GM12878 (cell line): ENCODE results near the gene C2CD4D. TPM values are rescaled to one million over a fixed set of nuclear protein-coding genes. Genes with fewer than 3 reads are reported as not detected.

Experiments
- ATAC-seq: fragments of 200-7000 bp; cut with Tn5 transposase; 3 replicates; pipeline ENCODE4 v1.9.1; 2020; ENCODE audit warnings: mild to moderate bottlenecking, moderate library complexity
- BruUV-seq: library from RNA; stranded (reverse); fragments of 400-500 nt; replicated peaks from 2 replicates; lab custom pipeline; 2021; lab: Mats Ljungman, UMichigan
- CTCF ChIA-PET: fragments of 300-600 bp; sonication (Branson Sonifier 250); formaldehyde crosslinking; extraction: SDS; loops from one replicate; lab custom pipeline; 2021; ENCODE audit warnings: inconsistent platforms; lab: Yijun Ruan, JAX
- POLR2A ChIA-PET: fragments of 350-600 bp; formaldehyde crosslinking; extraction: SDS; loops from one replicate; lab custom pipeline; 2021; ENCODE audit warnings: inconsistent platforms; lab: Charles Lee
- RAD21 ChIA-PET: fragments of 300-600 bp; sonication (Branson Sonifier 250); formaldehyde crosslinking; loops from one replicate; lab custom pipeline; 2023; ENCODE audit warnings: antibody characterized with exemption; ENCODE audit not compliant: unreplicated experiment; lab: Charles Lee
- SMC1A ChIA-PET: fragments of 300-600 bp; sonication (Branson Sonifier 250); formaldehyde crosslinking; loops from one replicate; lab custom pipeline; 2023; ENCODE audit not compliant: unreplicated experiment, uncharacterized antibody; lab: Charles Lee
- DNase-seq: peaks from one replicate; pipeline ENCODE4 v3.0.0-alpha.2; 2011; ENCODE audit warnings: low read depth, low spot score
- FAIRE-seq: peaks from 3 replicates; lab custom pipeline; 2011; peaks lifted over from hg19 to GRCh38; lab: Jason Lieb, UNC
- H2AFZ ChIP-seq: 2 replicates; pipeline ENCODE4 v1.6.0; 2011; ENCODE audit warnings: low read depth, low read length, control low read depth; ENCODE audit not compliant: control insufficient read depth
- H3K27ac ChIP-seq: 2 replicates; pipeline ENCODE4 v1.5.1; 2011; ENCODE audit warnings: control low read depth; ENCODE audit not compliant: control insufficient read depth, insufficient read depth
- H3K27me3 ChIP-seq, 2 experiments: replicated peaks in 1 of 2; 2 replicates each; pipeline versions ENCODE4 v1.6.0 to v1.6.1; 2011; ENCODE audit warnings: low read length in 1 of 2; ENCODE audit not compliant: control insufficient read depth in 2 of 2, insufficient read depth in 2 of 2
- H3K36me3 ChIP-seq, 2 experiments: 2 replicates each; pipeline ENCODE4 v1.5.1; 2011; ENCODE audit warnings: low read length in 1 of 2; ENCODE audit not compliant: control insufficient read depth in 2 of 2, insufficient read depth in 2 of 2
- H3K4me1 ChIP-seq: 2 replicates; pipeline ENCODE4 v1.6.1; 2011; ENCODE audit warnings: mild to moderate bottlenecking, low read length, moderate library complexity, mixed read lengths; ENCODE audit not compliant: control insufficient read depth, insufficient read depth
- H3K4me2 ChIP-seq: 2 replicates; pipeline ENCODE4 v1.6.0; 2011; ENCODE audit warnings: control low read depth; ENCODE audit not compliant: control insufficient read depth, insufficient read depth
- H3K4me3 ChIP-seq: fragments of 200-600 bp; sonication (generic); 2 replicates; pipeline ENCODE4 v1.5.1; 2016
- H3K79me2 ChIP-seq: 2 replicates; pipeline ENCODE4 v1.6.0; 2011; ENCODE audit warnings: low read length; ENCODE audit not compliant: control insufficient read depth, insufficient read depth
- H3K9ac ChIP-seq: 2 replicates; pipeline ENCODE4 v1.8.0; 2011; ENCODE audit warnings: low read length, control low read depth, mixed read lengths; ENCODE audit not compliant: control insufficient read depth, insufficient read depth
- H3K9me3 ChIP-seq: replicated peaks from 3 replicates; pipeline ENCODE4 v1.5.1; 2011; ENCODE audit warnings: mild to moderate bottlenecking, low read length; ENCODE audit not compliant: control insufficient read depth, insufficient read depth
- H4K20me1 ChIP-seq: 2 replicates; pipeline ENCODE4 v1.6.0; 2011; ENCODE audit not compliant: control insufficient read depth, insufficient read depth
- CREB1 ChIP-seq: IDR thresholded peaks from 2 replicates; pipeline ENCODE4 v1.6.1; 2012; ENCODE audit warnings: low read depth, mild to moderate bottlenecking, inconsistent platforms
- CTCF ChIP-seq, 3 experiments: IDR thresholded peaks in 2 of 3; conservative IDR thresholded peaks in 1 of 3; 2 replicates each; pipeline ENCODE4 v1.5.1; 2011; ENCODE audit warnings: low read depth in 3 of 3, low read length in 3 of 3, mild to moderate bottlenecking in 3 of 3, control low read depth in 2 of 3, moderate library complexity in 2 of 3, inconsistent platforms in 1 of 3, mixed read lengths in 1 of 3; ENCODE audit not compliant: control insufficient read depth in 2 of 3, insufficient read depth in 1 of 3; ENCODE audit errors: extremely low read depth in 1 of 3
- EGR1 ChIP-seq, 2 experiments: IDR thresholded peaks; 1 replicate in 1 of 2; 2 replicates in 1 of 2; pipeline ENCODE4 v1.6.1; 2011 to 2012; ENCODE audit warnings: low read depth in 2 of 2, low read length in 2 of 2, borderline replicate concordance in 1 of 2, mild to moderate bottlenecking in 1 of 2, moderate library complexity in 1 of 2
- HCFC1 ChIP-seq: fragments of 150-350 bp; IDR thresholded peaks from 2 replicates; pipeline ENCODE4 v1.6.1; 2014; ENCODE audit warnings: low read length
- HDAC2 ChIP-seq: fragments of 200-600 bp; sonication (generic); IDR thresholded peaks from 2 replicates; pipeline ENCODE4 v1.6.1; 2017
- IKZF1 ChIP-seq: fragments of 450-650 bp; conservative IDR thresholded peaks from 2 replicates; pipeline ENCODE4 v1.6.1; 2017; ENCODE audit warnings: antibody characterized with exemption, mild to moderate bottlenecking
- IKZF2 ChIP-seq, 2 experiments: fragments of 450-650 bp; IDR thresholded peaks; 2 replicates each; pipeline ENCODE4 v1.6.1; 2017; ENCODE audit warnings: mild to moderate bottlenecking in 2 of 2, moderate library complexity in 2 of 2
- JUND ChIP-seq: IDR thresholded peaks from 2 replicates; pipeline ENCODE4 v1.6.1; 2012; ENCODE audit warnings: low read depth, mild to moderate bottlenecking, low read length, improper control_type of control experiment, moderate library complexity
- KLF5 ChIP-seq: fragments of 450-650 bp; IDR thresholded peaks from 2 replicates; pipeline ENCODE4 v1.6.1; 2014; ENCODE audit warnings: mild to moderate bottlenecking; ENCODE audit not compliant: partially characterized antibody
- MLLT1 ChIP-seq: fragments of 450-650 bp; IDR thresholded peaks from 2 replicates; pipeline ENCODE4 v1.6.1; 2016; ENCODE audit warnings: mild to moderate bottlenecking
- MYC ChIP-seq: IDR thresholded peaks from 2 replicates; pipeline ENCODE4 v1.6.1; 2011; ENCODE audit warnings: mild to moderate bottlenecking, low read length, moderate library complexity, inconsistent platforms; ENCODE audit not compliant: insufficient read depth, insufficient replicate concordance, insufficient read length, severe bottlenecking
- PKNOX1 ChIP-seq: fragments of 450-650 bp; IDR thresholded peaks from 2 replicates; pipeline ENCODE4 v1.6.1; 2016; ENCODE audit warnings: mild to moderate bottlenecking
- RFX5 ChIP-seq: IDR thresholded peaks from 2 replicates; pipeline ENCODE4 v1.6.1; 2011; ENCODE audit warnings: low read depth, low read length, improper control_type of control experiment
- RUNX3 ChIP-seq: IDR thresholded peaks from 2 replicates; pipeline ENCODE4 v1.6.1; 2012; ENCODE audit warnings: low read length, inconsistent platforms
- SMAD5 ChIP-seq: IDR thresholded peaks from 2 replicates; pipeline ENCODE4 v1.6.1; 2016; ENCODE audit warnings: antibody characterized with exemption, low read depth
- SMC3 ChIP-seq: IDR thresholded peaks from 2 replicates; pipeline ENCODE4 v1.6.1; 2011; ENCODE audit warnings: low read length, improper control_type of control experiment, borderline replicate concordance
- WRNIP1 ChIP-seq: IDR thresholded peaks from 2 replicates; pipeline ENCODE4 v1.6.1; 2011; ENCODE audit warnings: low read depth, low read length, improper control_type of control experiment, borderline replicate concordance
- ZNF622 ChIP-seq: fragments of 450-650 bp; IDR thresholded peaks from 2 replicates; pipeline ENCODE4 v1.6.1; 2017; ENCODE audit warnings: mild to moderate bottlenecking, inconsistent platforms
- WGBS: methylation state at CpG from one replicate; pipeline ENCODE4 v1.1.6; 2016; ENCODE audit warnings: low lambda C conversion rate; ENCODE audit not compliant: insufficient replicate concordance, insufficient coverage; ENCODE audit errors: missing lambda C conversion rate; 5-methylcytosine and 5-hydroxymethylcytosine counted together
- in situ Hi-C: fragments of 300-500 bp; cut with MboI; formaldehyde crosslinking; loops from 9 replicates; pipeline ENCODE4 v1.14.3; 2018; ENCODE audit warnings: mixed read lengths
- intact Hi-C: fragments of 100-400 bp; cut with micrococcal nuclease; formaldehyde crosslinking; loops from one replicate; pipeline ENCODE4 v1.14.2; 2022; ENCODE audit not compliant: unreplicated experiment
- polyA plus RNA-seq, 11 experiments: library from polyadenylated mRNA; depleted of rRNA in 4 of 11; unstranded in 6 of 11; stranded (reverse) in 5 of 11; fragments of >200 nt; fragmentation: Nextera tagmentation in 4 of 11; fragmentation: Illumina TruSeq in 1 of 11; extraction: Ambion mirVana in 4 of 11; extraction: Trizol in 1 of 11; gene quantifications; 1 replicate in 1 of 11; 2 replicates in 10 of 11; pipeline versions ENCODE4 v1.2.1 to v1.2.3, GENCODE V29; 2011 to 2016; ENCODE audit warnings: inconsistent platforms in 2 of 11, missing spikeins in 2 of 11, low read depth in 1 of 11
- total RNA-seq, 4 experiments: library from RNA; depleted of rRNA in 3 of 4; stranded (reverse); fragments of >200 nt in 3 of 4; fragmentation: Illumina TruSeq in 1 of 4; extraction: Trizol in 1 of 4; gene quantifications; 2 replicates each; pipeline versions ENCODE4 v1.2.1 to v1.2.3, GENCODE V29; 2013 to 2021

Gene C2CD4D
- total and polyA plus RNA-seq, 10 of the 15 experiments (the other 5 are each of a cell fraction or from before 2014, with no cell fraction given) = 0.03 to 0.67 (median 0.13) TPM; not detected in 4

GRCh38 chr1:151860504-151861187, 21.0 kb upstream of the C2CD4D start (continued):
- TF ChIP-seq HDAC2 (no peak), EGR1 (IDR thresholded peaks at IDR 0.05; ENCODE audit: borderline replicate concordance in 1 of 2, low read depth in 2 of 2, low read length in 2 of 2) (no peak), SMAD5 (no peak), RUNX3 (no peak), PKNOX1 (no peak), MYC (no peak), WRNIP1 (no peak), RFX5 (no peak), SMC3 (no peak), CREB1 (no peak), JUND (no peak), KLF5 (no peak)

GRCh38 chr1:151859891-151860293, 20.3 kb upstream of the C2CD4D start:
- intact Hi-C loops = no loop called here
- FAIRE-seq = peak; percentile 7
- BruUV-seq = no TSS peak
- H3K9ac ChIP-seq = no peak overlapping the region
- no peaks in the 10 kb centered on the region for H3K36me3 ChIP-seq
- H4K20me1 ChIP-seq = no peaks in the 10 kb centered on the region
- RAD21 ChIA-PET = interaction anchor here (0.6 to 2.7 kb wide), 7 partner anchors 12 to 533 kb away, joined by 3 to 10 read pairs (median 4); partner anchors contain the start of genes C2CD4D and MRPL9
- no peak overlapping the region for H3K4me3 ChIP-seq
- ATAC-seq = peak; percentile 80
- SMC1A ChIA-PET = interaction anchor here (2.3 kb wide), 1 partner anchor 20 kb away, joined by 6 read pairs; the partner anchor contains the start of gene C2CD4D
- H3K9me3 ChIP-seq = no peaks in the 10 kb centered on the region
- H3K79me2 ChIP-seq = no peaks in the 10 kb centered on the region
- no peak for DNase-seq
- in situ Hi-C loops = no loop called here
- H3K27me3 ChIP-seq = peaks cover 0 to 3% of the 10 kb centered on the region in 2 experiments; a peak in 2 of 4 replicates
- 0 out of 2 replicates have a peak overlapping the region, but pooled peaks have one; percentile 15 for H2AFZ ChIP-seq
- WGBS = 25% methylated on average over 6 of the region's 6 CpGs
- POLR2A ChIA-PET = interaction anchor here (1.2 kb wide), 1 partner anchor 20 kb away, joined by 9 read pairs; the partner anchor contains the start of gene C2CD4D
- H3K4me1 ChIP-seq = peaks cover 9% of the 10 kb centered on the region
- no peak overlapping the region for H3K4me2 ChIP-seq
- CTCF ChIA-PET = interaction anchor here (1.2 to 2.8 kb wide), 3 partner anchors 14 to 48 kb away, joined by 6 read pairs; no protein-coding TSS in a partner anchor
- no peak overlapping the region for H3K27ac ChIP-seq
- no peak for TF ChIP-seq ZNF622
- no peak for TF ChIP-seq MLLT1
- TF ChIP-seq RUNX3 = peak; percentile 21; the same call in 1 of the 2 replicates
- peak; percentile 53; the same call in 1 of the 2 replicates for TF ChIP-seq IKZF1
- peak in 1 of 2 experiments; percentile 19; a peak in 1 of 4 replicates for TF ChIP-seq IKZF2 (IDR thresholded peaks at IDR 0.05)
- TF ChIP-seq CTCF (IDR thresholded peaks at IDR 0.05 in 2 of 3, conservative IDR thresholded peaks at IDR 0.05 in 1 of 3; ENCODE audit: control insufficient read depth in 2 of 3, extremely low read depth in 1 of 3, insufficient read depth in 1 of 3, low read depth in 3 of 3, low read length in 3 of 3) = no peak
- TF ChIP-seq HCFC1 = no peak
